ENCODE measurements around the gene VSX2. TPM values are rescaled to one million over a fixed set of nuclear protein-coding genes. Genes with fewer than 3 reads are reported as not detected.

The VSX2 gene
- total RNA-seq, 1 experiment from 2014 or later = not detected

GRCh38 chr14:74289801-74290200, 50.6 kb downstream of the VSX2 start:
- no peak overlapping the region for H2BK15ac ChIP-seq (ENCODE audit: low read depth, low read length)
- Mint-ChIP-seq H3K27me3 (ENCODE audit: low read depth) (no peaks in the 10 kb centered on the region; the same call in 1 of the 2 replicates), H3K36me3 (ENCODE audit: insufficient read depth in 1 of 3, low read depth in 3 of 3) (peaks cover 37 to 86% (median 84%) of the 10 kb centered on the region in 3 experiments), H3K4me1 (peaks cover 4 to 8% of the 10 kb centered on the region in 2 experiments), H3K9me3 (no peaks in the 10 kb centered on the region), H3K4me3 (no peak overlapping the region), H3K27ac (peak overlapping the region in 1 of 3 experiments; percentile 51; a peak in 2 of 7 replicates)
- no peak overlapping the region for H4K5ac ChIP-seq (ENCODE audit: insufficient read length, low read depth, low read length)
- H3K27ac ChIP-seq (ENCODE audit: insufficient read length, low read depth, low read length) = no peak overlapping the region
- H3T11ph ChIP-seq (ENCODE audit: low read length) = no peak overlapping the region
- H2AK5ac ChIP-seq (ENCODE audit: insufficient read length, low read length) = no peak overlapping the region
- H3K4me2 ChIP-seq (ENCODE audit: insufficient read depth, insufficient read length, low read length) = no peak overlapping the region
- no peak overlapping the region for H4K8ac ChIP-seq (replicated peaks; ENCODE audit: insufficient read length, low read depth, low read length)
- H2BK12ac ChIP-seq (ENCODE audit: insufficient read length, low read depth, low read length) = no peak overlapping the region
- no peak overlapping the region for H2BK20ac ChIP-seq (ENCODE audit: low read depth, low read length, poor library complexity, severe bottlenecking)
- H3K23ac ChIP-seq (ENCODE audit: insufficient read length, low read depth, low read length) = no peak overlapping the region
- no peak overlapping the region for H2AFZ ChIP-seq (ENCODE audit: low read length)
- H3K4me1 ChIP-seq (ENCODE audit: insufficient read depth, low read length) = no peaks in the 10 kb centered on the region
- no peaks in the 10 kb centered on the region for H3K79me1 ChIP-seq (ENCODE audit: insufficient read depth, low read depth, low read length, poor library complexity, severe bottlenecking)
- no peak overlapping the region for H3K14ac ChIP-seq (ENCODE audit: insufficient read depth, low read length)
- no peak overlapping the region for H3K4ac ChIP-seq (ENCODE audit: low read depth, low read length)
- no peak for TF ChIP-seq CTCF (conservative IDR thresholded peaks at IDR 0.05)
- H4K20me1 ChIP-seq (ENCODE audit: control insufficient read depth, insufficient read depth, insufficient read length) = no peaks in the 10 kb centered on the region
- H3K23me2 ChIP-seq (ENCODE audit: insufficient read length, low read depth, low read length, poor library complexity, severe bottlenecking) = no peaks in the 10 kb centered on the region
- H3K56ac ChIP-seq (ENCODE audit: insufficient read length, low read depth, low read length) = no peak overlapping the region
- H3K9ac ChIP-seq (ENCODE audit: extremely low read depth, insufficient read length, low read length) = no peak overlapping the region
- no peak overlapping the region for H4K91ac ChIP-seq (ENCODE audit: insufficient read length, low read depth, low read length)
- WGBS (ENCODE audit: extremely low coverage, insufficient read length, low lambda C conversion rate) = no CpG with 5 or more reads among the region's 5 CpGs
- H2BK5ac ChIP-seq (ENCODE audit: insufficient read length, low read length) = no peak overlapping the region
- no peaks in the 10 kb centered on the region for H3K27me3 ChIP-seq (ENCODE audit: insufficient read depth, low read length)
- no peak overlapping the region for H3K18ac ChIP-seq (ENCODE audit: insufficient read length, low read depth, low read length)
- no peaks in the 10 kb centered on the region for H3K9me3 ChIP-seq (ENCODE audit: control insufficient read depth, low read depth, low read length)
- no peak for DNase-seq
- H3K79me2 ChIP-seq (ENCODE audit: insufficient read depth, low read length) = no peaks in the 10 kb centered on the region
- H2BK120ac ChIP-seq (ENCODE audit: low read depth, low read length, poor library complexity, severe bottlenecking) = no peak overlapping the region

Data from H9 (cell line).